Measurements from ENCODE around the gene PUM2. TPM values are rescaled to one million over a fixed set of nuclear protein-coding genes. Genes with fewer than 3 reads are reported as not detected.

PUM2 gene
- total RNA-seq, 2 experiments from 2014 or later = 78.4 to 112 TPM

Other genes with a start within 250 kb of the PUM2 start
- under 1 TPM in 1 of 2 experiments, not detected in 1; 0.23 TPM for gene SDC1, start 125.7 kb downstream of the PUM2 start, total RNA-seq
- 1 to 10 TPM; 7.5 TPM for gene RHOB, start 96.2 kb upstream of the PUM2 start, total RNA-seq